ENCODE data around the gene ACSM4.
"Not testable (repeated sequence)": the region's sequence is repeated elsewhere in the genome, so short reads cannot be mapped to it uniquely, and the experiment has no call there.

DNA sequence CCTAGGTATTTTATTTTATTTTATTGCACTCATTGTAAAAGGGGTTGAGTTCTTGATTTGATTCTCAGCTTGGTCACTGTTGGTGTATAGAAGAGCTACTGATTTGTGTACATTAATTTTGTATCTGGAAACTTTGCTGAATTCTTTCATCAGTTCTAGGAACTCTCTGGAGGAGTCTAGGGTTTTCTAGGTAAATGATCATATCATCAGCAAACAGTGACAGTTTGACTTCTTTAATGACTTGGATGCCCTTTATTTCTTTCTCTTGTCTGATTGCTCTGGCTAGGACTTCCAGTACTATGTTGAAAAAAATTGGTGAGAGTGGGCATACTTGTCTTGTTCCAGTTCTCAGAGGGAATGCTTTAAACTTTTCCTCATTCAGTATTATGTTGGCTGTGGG, 28.4 kb upstream of the ACSM4 start:
- not testable (repeated sequence) for TF ChIP-seq YY1 (IDR thresholded peaks at IDR 0.05; ENCODE audit: insufficient read depth, insufficient read length); SUZ12 (IDR thresholded peaks at IDR 0.05; ENCODE audit: extremely low read depth, insufficient read depth, insufficient read length); ZNF274 (IDR thresholded peaks at IDR 0.05; ENCODE audit: low read depth, low read length)
